SK-N-SH (cell line): ENCODE results near the gene IQCK.

Source experiments
- EZH2phosphoT487 ChIP-seq: fragments of 200-600 bp; sonication (generic); IDR thresholded peaks from 2 replicates; pipeline ENCODE4 v1.6.1; 2017; ENCODE audit warnings: low read depth, mixed run types, mild to moderate bottlenecking, antibody characterized with exemption, moderate library complexity, borderline replicate concordance
- POLR2AphosphoS5 ChIP-seq: IDR thresholded peaks from 2 replicates; pipeline ENCODE4 v1.6.1; 2012; ENCODE audit warnings: low read depth, low read length
- RCOR1 ChIP-seq: fragments of 150-350 bp; IDR thresholded peaks from 2 replicates; pipeline ENCODE4 v1.6.1; 2017; ENCODE audit warnings: antibody characterized with exemption, low read length
- SMC3 ChIP-seq: IDR thresholded peaks from 2 replicates; pipeline ENCODE4 v1.6.1; 2012; ENCODE audit warnings: low read depth, low read length, improper control_type of control experiment
- TF ChIP-seq, protein P1 (sequence below): IDR thresholded peaks from 2 replicates; pipeline ENCODE4 v1.6.1; 2012; ENCODE audit warnings: mild to moderate bottlenecking, low read depth, low read length, moderate library complexity
- TF ChIP-seq, protein P2 (sequence below): fragments of 200-600 bp; sonication (generic); IDR thresholded peaks from 2 replicates; pipeline ENCODE4 v1.6.1; 2017; ENCODE audit warnings: antibody characterized with exemption, mild to moderate bottlenecking, moderate library complexity

DNA sequence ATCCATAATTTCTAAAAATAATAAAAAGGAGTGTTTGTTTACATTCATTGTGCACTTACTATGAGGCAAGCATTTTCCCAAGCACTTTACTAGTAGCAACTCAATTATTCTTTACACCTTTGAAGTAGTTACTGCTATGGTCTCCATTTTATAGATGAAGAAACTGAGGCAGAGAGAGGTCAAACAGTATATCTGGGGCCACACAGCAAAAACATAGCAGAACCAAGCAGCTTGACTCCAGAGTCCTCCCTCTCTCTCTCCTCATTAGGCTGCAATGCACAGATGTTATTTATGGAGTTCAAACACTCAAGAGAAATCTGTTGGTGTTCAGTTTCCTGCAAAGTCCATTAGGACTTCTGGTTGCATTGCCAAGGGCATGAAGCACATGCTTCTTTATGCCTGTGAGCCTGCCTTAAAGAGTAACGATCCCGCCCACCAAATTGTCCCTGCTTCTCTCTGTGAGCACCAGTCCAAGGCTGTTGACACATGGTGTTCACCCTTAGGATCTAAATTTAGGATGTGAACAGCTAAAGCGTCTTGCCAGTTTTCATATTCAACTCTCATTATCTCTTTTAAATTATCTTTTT, 122.5 kb downstream of the IQCK start:
- TF ChIP-seq, protein P1, sequence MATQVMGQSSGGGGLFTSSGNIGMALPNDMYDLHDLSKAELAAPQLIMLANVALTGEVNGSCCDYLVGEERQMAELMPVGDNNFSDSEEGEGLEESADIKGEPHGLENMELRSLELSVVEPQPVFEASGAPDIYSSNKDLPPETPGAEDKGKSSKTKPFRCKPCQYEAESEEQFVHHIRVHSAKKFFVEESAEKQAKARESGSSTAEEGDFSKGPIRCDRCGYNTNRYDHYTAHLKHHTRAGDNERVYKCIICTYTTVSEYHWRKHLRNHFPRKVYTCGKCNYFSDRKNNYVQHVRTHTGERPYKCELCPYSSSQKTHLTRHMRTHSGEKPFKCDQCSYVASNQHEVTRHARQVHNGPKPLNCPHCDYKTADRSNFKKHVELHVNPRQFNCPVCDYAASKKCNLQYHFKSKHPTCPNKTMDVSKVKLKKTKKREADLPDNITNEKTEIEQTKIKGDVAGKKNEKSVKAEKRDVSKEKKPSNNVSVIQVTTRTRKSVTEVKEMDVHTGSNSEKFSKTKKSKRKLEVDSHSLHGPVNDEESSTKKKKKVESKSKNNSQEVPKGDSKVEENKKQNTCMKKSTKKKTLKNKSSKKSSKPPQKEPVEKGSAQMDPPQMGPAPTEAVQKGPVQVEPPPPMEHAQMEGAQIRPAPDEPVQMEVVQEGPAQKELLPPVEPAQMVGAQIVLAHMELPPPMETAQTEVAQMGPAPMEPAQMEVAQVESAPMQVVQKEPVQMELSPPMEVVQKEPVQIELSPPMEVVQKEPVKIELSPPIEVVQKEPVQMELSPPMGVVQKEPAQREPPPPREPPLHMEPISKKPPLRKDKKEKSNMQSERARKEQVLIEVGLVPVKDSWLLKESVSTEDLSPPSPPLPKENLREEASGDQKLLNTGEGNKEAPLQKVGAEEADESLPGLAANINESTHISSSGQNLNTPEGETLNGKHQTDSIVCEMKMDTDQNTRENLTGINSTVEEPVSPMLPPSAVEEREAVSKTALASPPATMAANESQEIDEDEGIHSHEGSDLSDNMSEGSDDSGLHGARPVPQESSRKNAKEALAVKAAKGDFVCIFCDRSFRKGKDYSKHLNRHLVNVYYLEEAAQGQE = no peak
- TF ChIP-seq SMC3 = no peak
- no peak for TF ChIP-seq POLR2AphosphoS5
- TF ChIP-seq EZH2phosphoT487 = no peak
- TF ChIP-seq, protein P2, sequence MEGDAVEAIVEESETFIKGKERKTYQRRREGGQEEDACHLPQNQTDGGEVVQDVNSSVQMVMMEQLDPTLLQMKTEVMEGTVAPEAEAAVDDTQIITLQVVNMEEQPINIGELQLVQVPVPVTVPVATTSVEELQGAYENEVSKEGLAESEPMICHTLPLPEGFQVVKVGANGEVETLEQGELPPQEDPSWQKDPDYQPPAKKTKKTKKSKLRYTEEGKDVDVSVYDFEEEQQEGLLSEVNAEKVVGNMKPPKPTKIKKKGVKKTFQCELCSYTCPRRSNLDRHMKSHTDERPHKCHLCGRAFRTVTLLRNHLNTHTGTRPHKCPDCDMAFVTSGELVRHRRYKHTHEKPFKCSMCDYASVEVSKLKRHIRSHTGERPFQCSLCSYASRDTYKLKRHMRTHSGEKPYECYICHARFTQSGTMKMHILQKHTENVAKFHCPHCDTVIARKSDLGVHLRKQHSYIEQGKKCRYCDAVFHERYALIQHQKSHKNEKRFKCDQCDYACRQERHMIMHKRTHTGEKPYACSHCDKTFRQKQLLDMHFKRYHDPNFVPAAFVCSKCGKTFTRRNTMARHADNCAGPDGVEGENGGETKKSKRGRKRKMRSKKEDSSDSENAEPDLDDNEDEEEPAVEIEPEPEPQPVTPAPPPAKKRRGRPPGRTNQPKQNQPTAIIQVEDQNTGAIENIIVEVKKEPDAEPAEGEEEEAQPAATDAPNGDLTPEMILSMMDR = no peak
- no peak for TF ChIP-seq RCOR1
